ENCODE results near the gene CD68.

- TF ChIP-seq CTCF (IDR thresholded peaks at IDR 0.05; ENCODE audit: low read depth, low read length), result no peak
- no peak for TF ChIP-seq POLR2A (IDR thresholded peaks at IDR 0.05; ENCODE audit: extremely low read depth, insufficient read length)
Observed at GRCh38 chr17:7575959-7576358, 3.5 kb upstream of the CD68 start.

Measured in NB4 (cell line).